ENCODE measurements around the gene SMAP1.

Gene SMAP1

GRCh38 chr6:70707893-70708292 lies 40.2 kb downstream of the SMAP1 start:
- no peak overlapping the region for H3K4me3 ChIP-seq (ENCODE audit: low read depth, low read length)
- DNase-seq (ENCODE audit: low read depth, low spot score): no peak
- TF ChIP-seq CTCF (IDR thresholded peaks at IDR 0.05; ENCODE audit: low read depth, low read length): no peak
- in situ Hi-C loops (cut with HindIII; ENCODE audit: low sequenced_read_pairs): no loop called here

GRCh38 chr6:70708448-70708847 lies 40.8 kb downstream of the SMAP1 start:
- in situ Hi-C loops (cut with HindIII; ENCODE audit: low sequenced_read_pairs): no loop called here
- H3K4me3 ChIP-seq (ENCODE audit: low read depth, low read length): no peak overlapping the region
- no peak for TF ChIP-seq CTCF (IDR thresholded peaks at IDR 0.05; ENCODE audit: low read depth, low read length)
- no peak for DNase-seq (ENCODE audit: low read depth, low spot score)

GRCh38 chr6:70709826-70710225 lies 42.1 kb downstream of the SMAP1 start:
- no peak for TF ChIP-seq CTCF (IDR thresholded peaks at IDR 0.05; ENCODE audit: low read depth, low read length)
- H3K4me3 ChIP-seq (ENCODE audit: low read depth, low read length): no peak overlapping the region
- in situ Hi-C loops (cut with HindIII; ENCODE audit: low sequenced_read_pairs): no loop called here
- peak; percentile 68 for DNase-seq (ENCODE audit: low read depth, low spot score)

- in situ Hi-C loops (cut with HindIII; ENCODE audit: low sequenced_read_pairs): no loop called here
- no peak for DNase-seq (ENCODE audit: low read depth, low spot score)
- no peak overlapping the region for H3K4me3 ChIP-seq (ENCODE audit: low read depth, low read length)
- TF ChIP-seq CTCF (IDR thresholded peaks at IDR 0.05; ENCODE audit: low read depth, low read length): no peak
These were observed 47.1 kb downstream of the SMAP1 start for GRCh38 chr6:70714716-70715257.

GRCh38 chr6:70717038-70717801 lies 49.5 kb downstream of the SMAP1 start:
- no peak for TF ChIP-seq CTCF (IDR thresholded peaks at IDR 0.05; ENCODE audit: low read depth, low read length)
- in situ Hi-C loops (cut with HindIII; ENCODE audit: low sequenced_read_pairs): no loop called here
- no peak overlapping the region for H3K4me3 ChIP-seq (ENCODE audit: low read depth, low read length)
- no peak for DNase-seq (ENCODE audit: low read depth, low spot score)

- H3K4me3 ChIP-seq (ENCODE audit: low read depth, low read length): no peak overlapping the region
- in situ Hi-C loops (cut with HindIII; ENCODE audit: low sequenced_read_pairs): no loop called here
- no peak for TF ChIP-seq CTCF (IDR thresholded peaks at IDR 0.05; ENCODE audit: low read depth, low read length)
- no peak for DNase-seq (ENCODE audit: low read depth, low spot score)
These were observed 56.8 kb downstream of the SMAP1 start for GRCh38 chr6:70724524-70724923.
